ENCODE data around the gene CLDN6. TPM values are rescaled to one million over a fixed set of nuclear protein-coding genes. Genes with fewer than 3 reads are reported as not detected.
A peak's percentile ranks its signal among the peaks of the same experiment; 100 is the strongest.

The CLDN6 gene
- total and polyA plus RNA-seq, 9 of the 15 experiments (the other 6 are each of a cell fraction or from before 2014, with no cell fraction given), result 0.22 to 0.75 (median 0.38) TPM; not detected in 3

GRCh38 chr16:2969545-2970521 is 48.1 kb downstream of the CLDN6 start (continued):
- TF ChIP-seq SRF (CRISPR knock-in tag; IDR thresholded peaks at IDR 0.05) (peak in 1 of 2 experiments; percentile 55; a peak in 1 of 4 replicates), CTCF (IDR thresholded peaks at IDR 0.05 in 2 of 3, conservative IDR thresholded peaks at IDR 0.05 in 1 of 3; ENCODE audit: insufficient read depth in 2 of 3, low read depth in 1 of 3, low read length in 3 of 3) (peak; percentile 75 to 92 (median 82)), SP2 (IDR thresholded peaks at IDR 0.05; ENCODE audit: extremely low read depth, low read depth, low read length, poor library complexity, severe bottlenecking) (no peak), TEAD1 (CRISPR knock-in tag; IDR thresholded peaks at IDR 0.05) (peak in 1 of 2 experiments; percentile 45; a peak in 1 of 4 replicates), POLR2B (IDR thresholded peaks at IDR 0.05; ENCODE audit: low read depth, partially characterized antibody) (peak; percentile 45), ZNF253 (CRISPR knock-in tag; conservative IDR thresholded peaks at IDR 0.05) (no peak), ZNF408 (CRISPR knock-in tag; IDR thresholded peaks at IDR 0.05; ENCODE audit: low read depth) (no peak), SMAD3 (CRISPR knock-in tag; conservative IDR thresholded peaks at IDR 0.05) (0 out of 2 replicates have a peak, but pooled peaks have one; percentile 31), AFF1 (IDR thresholded peaks at IDR 0.05; ENCODE audit: low read depth in 1 of 2, partially characterized antibody in 2 of 2) (no peak), MITF (IDR thresholded peaks at IDR 0.05) (no peak), PREB (CRISPR knock-in tag; IDR thresholded peaks at IDR 0.05) (no peak), PCBP2 (IDR thresholded peaks at IDR 0.05; ENCODE audit: low read depth, low read length, poor library complexity, severe bottlenecking) (no peak), THRA (IDR thresholded peaks at IDR 0.05) (no peak), SAFB (IDR thresholded peaks at IDR 0.05; ENCODE audit: borderline replicate concordance, low read depth, low read length) (0 out of 2 replicates have a peak, but pooled peaks have one; percentile 24)

All from K562 (cell line).